Measurements from ENCODE around the gene C17orf58.

- TF ChIP-seq CTCF (IDR thresholded peaks at IDR 0.05; ENCODE audit: insufficient read depth, low read depth, low read length) (no peak), EZH2 (IDR thresholded peaks at IDR 0.05; ENCODE audit: insufficient read depth, low read length) (no peak)
These were observed 2.9 kb downstream of the C17orf58 start for GRCh38 chr17:67993153-67993997.
